Ectodermal cell (in vitro differentiated cells): ENCODE results near the gene DMBX1. TPM values are rescaled to one million over a fixed set of nuclear protein-coding genes. Genes with fewer than 3 reads are reported as not detected.

ENCODE experiments used
- H3K27ac ChIP-seq: 2 replicates; pipeline ENCODE4 v1.7.0; 2013; ENCODE audit warnings: mild to moderate bottlenecking, low read depth, low read length; ENCODE audit not compliant: insufficient read depth, poor library complexity, severe bottlenecking
- H3K27me3 ChIP-seq: 2 replicates; pipeline ENCODE4 v1.7.0; 2013; ENCODE audit warnings: mild to moderate bottlenecking, low read length; ENCODE audit not compliant: insufficient read depth, control insufficient read depth, poor library complexity, severe bottlenecking
- H3K36me3 ChIP-seq: one replicate; pipeline ENCODE4 v1.7.0; 2013; ENCODE audit warnings: low read length; ENCODE audit not compliant: control insufficient read depth, insufficient read depth
- H3K4me1 ChIP-seq: one replicate; pipeline ENCODE4 v1.7.0; 2013; ENCODE audit warnings: low read length; ENCODE audit not compliant: control insufficient read depth, insufficient read depth
- H3K4me3 ChIP-seq: 2 replicates; pipeline ENCODE4 v1.7.0; 2013; ENCODE audit warnings: low read depth, low read length, control low read depth; ENCODE audit not compliant: insufficient read depth
- H3K9me3 ChIP-seq: 2 replicates; pipeline ENCODE4 v1.7.0; 2013; ENCODE audit warnings: mild to moderate bottlenecking, low read length, moderate library complexity; ENCODE audit not compliant: control insufficient read depth
- WGBS, 2 experiments: methylation state at CpG; one replicate each; pipeline ENCODE4 v1.1.7; 2013; ENCODE audit warnings: missing lambda C conversion rate in 2 of 2; 5-methylcytosine and 5-hydroxymethylcytosine counted together
- polyA plus RNA-seq, 4 experiments: library from polyadenylated mRNA; stranded (reverse); fragments of 50-300 nt; gene quantifications; one replicate each; pipeline ENCODE4 v1.2.3, GENCODE V29; 2013

Gene DMBX1
- 19.6 TPM for polyA plus RNA-seq (2013, experiment 1 of 4)
- 30.9 TPM for polyA plus RNA-seq (2013, experiment 2 of 4)
- 23.8 TPM for polyA plus RNA-seq (2013, experiment 3 of 4)
- 21.4 TPM for polyA plus RNA-seq (2013, experiment 4 of 4)

DNA sequence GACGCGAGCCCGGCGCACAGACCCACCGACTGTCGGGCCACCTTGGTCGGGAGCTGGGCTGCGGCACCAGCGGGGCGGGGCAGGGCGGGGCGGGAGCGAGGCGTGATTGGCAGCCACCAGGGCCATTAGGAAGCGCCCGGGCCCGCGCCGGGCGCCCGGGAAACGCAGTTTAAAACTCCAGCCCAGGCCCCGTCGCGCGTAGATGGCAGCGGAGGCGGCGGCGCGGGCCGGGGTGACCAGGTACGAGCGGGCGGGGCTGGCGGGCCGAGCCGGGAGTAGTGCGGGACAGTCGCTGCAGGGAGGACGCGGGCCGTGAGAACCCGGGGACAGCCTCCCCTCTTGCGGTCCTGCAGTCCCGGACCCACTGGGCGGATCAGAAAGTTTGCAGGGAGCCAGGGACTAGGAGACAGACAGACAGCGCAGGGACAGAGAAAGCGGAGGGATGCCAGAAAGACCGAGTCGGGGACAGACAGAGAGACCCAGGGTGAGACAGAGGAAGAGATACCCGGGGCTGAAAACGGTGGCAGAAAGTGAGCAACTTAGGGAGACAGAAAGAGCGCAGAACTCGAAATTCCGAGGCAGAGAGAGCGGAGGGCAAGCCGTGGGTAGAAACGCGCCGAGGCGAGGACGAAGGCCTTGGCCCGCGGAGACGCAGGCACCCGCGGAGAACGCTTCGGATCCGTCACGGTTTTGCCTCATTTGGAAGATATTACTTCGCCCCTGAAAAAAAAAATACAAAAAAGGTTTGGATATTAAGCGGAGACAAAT, at the start of gene DMBX1:
Gene DMBX1 (plus strand): TSS at position 199 of the 768 bp plus-strand sequence. CDS start 17,175 bp downstream, outside the sequence.
- H3K27ac ChIP-seq: no peak within 1 kb of the TSS
- no peaks in the 10 kb centered on the region for H3K36me3 ChIP-seq
- H3K4me3 ChIP-seq: peak within 1 kb of the TSS; percentile 65
- peaks cover 100% of the 10 kb centered on the region for H3K27me3 ChIP-seq
- peaks cover 66% of the 10 kb centered on the region for H3K4me1 ChIP-seq
- no peaks in the 10 kb centered on the region for H3K9me3 ChIP-seq
- 0 to 1% methylated on average over 74 of the region's 74 CpGs for WGBS, 2 experiments

DNA sequence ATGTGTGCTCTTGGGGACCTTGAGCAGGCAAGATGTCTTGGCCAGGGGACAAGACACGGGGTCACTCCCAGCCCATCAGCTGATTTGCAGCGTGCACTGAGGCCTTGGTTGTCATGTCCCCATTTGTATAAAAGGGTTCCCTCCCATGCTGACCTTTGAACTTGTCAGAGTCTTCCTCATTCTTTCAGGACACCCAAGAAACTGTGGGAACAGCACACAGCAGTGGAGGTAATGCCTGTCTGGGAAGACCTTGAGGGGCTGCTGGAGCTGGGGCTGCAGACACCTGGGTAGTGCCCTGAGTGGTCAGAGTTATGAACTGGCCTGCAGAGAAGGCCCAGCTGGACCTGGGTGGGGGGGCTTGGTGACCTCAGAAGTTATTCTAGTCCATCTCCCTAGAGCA, 49.2 kb upstream of the DMBX1 start:
- H3K9me3 ChIP-seq: no peaks in the 10 kb centered on the region
- H3K36me3 ChIP-seq: no peaks in the 10 kb centered on the region
- H3K4me1 ChIP-seq: no peaks in the 10 kb centered on the region
- peaks cover 24% of the 10 kb centered on the region for H3K27me3 ChIP-seq
- no peak overlapping the region for H3K4me3 ChIP-seq
- WGBS, 2 experiments: 93 to 95% methylated on average over 2 of the region's 2 CpGs
- no peak overlapping the region for H3K27ac ChIP-seq

DNA sequence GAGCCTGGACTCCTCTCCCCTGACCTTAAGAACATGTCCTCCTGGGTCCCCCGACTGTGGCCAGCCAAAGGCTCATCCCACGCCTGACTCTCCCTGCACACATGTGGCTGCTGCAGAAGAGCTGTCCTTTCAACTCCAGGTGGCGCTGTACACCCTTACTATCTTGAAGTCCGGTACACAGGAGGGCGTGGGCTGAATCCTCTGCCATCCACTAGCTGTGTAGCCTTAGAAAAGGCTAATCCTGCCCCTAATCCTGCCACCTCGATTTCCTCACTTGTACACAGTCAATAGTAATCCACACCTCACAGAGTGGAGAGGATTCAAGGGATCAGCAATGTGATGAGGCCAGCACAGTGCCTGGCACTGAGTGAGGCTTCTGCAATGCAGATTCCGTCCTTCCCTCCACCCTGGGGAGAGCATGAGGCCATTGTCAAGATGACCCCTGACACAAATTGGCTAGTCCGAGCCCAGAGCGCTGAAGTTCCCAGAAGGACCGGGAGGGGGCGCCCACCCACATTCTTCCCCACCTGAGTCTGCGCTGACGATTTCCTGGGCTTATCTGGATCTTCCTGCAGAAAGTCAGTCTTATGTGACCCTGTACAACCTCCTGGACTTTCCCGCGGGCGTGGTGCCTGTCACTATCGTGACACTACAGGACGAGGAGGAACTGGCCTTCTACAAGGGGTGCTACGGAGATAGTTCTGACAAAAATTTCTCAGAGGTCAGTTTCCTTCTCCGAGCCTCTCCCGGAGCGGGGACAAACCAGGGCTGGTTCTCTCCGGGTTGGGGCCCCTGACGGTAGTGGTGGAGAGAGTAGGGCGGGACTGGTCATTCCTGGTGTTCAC, 47.1 kb upstream of the DMBX1 start:
- Histone ChIP-seq H3K36me3 (no peaks in the 10 kb centered on the region), H3K4me3 (peak overlapping the region; percentile 32), H3K9me3 (no peaks in the 10 kb centered on the region), H3K4me1 (peaks cover 4% of the 10 kb centered on the region), H3K27me3 (peaks cover 44% of the 10 kb centered on the region), H3K27ac (peak overlapping the region; percentile 57)
- WGBS, 2 experiments: 7 to 8% methylated on average over 25 of the region's 25 CpGs

DNA sequence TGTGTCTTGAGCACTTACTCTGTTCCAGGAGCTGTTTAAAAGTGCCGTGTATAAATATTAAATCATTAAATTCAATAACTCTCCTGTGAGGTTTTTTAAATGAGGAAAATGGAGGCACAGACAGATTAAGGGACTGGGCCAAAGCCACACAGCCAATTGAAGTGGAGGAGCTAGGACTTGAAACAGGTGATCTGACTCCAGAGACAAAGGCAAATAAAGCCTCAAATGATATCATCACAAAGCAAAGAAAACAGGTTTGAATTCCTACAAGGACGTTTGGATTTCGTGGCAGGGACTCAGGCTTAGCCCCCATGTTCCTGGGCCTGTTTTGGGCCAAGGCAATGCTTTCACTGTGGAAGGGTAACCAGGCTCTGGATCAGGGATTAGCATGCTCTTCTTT, 45.2 kb upstream of the DMBX1 start:
- H3K27me3 ChIP-seq: peaks cover 63% of the 10 kb centered on the region
- H3K36me3 ChIP-seq: no peaks in the 10 kb centered on the region
- WGBS, 2 experiments: 84 to 89% methylated on average over 2 of the region's 3 CpGs
- H3K4me1 ChIP-seq: peaks cover 13% of the 10 kb centered on the region
- H3K4me3 ChIP-seq: no peak overlapping the region
- no peaks in the 10 kb centered on the region for H3K9me3 ChIP-seq
- no peak overlapping the region for H3K27ac ChIP-seq

GRCh38 chr1:46445773-46446256, 43.8 kb upstream of the DMBX1 start:
- Histone ChIP-seq H3K9me3 (no peaks in the 10 kb centered on the region), H3K4me3 (no peak overlapping the region), H3K4me1 (peaks cover 14% of the 10 kb centered on the region), H3K36me3 (no peaks in the 10 kb centered on the region), H3K27me3 (peaks cover 77% of the 10 kb centered on the region), H3K27ac (no peak overlapping the region)
- 70 to 73% methylated on average over 3 of the region's 3 CpGs for WGBS, 2 experiments

GRCh38 chr1:46446646-46447498, 42.8 kb upstream of the DMBX1 start:
- H3K36me3 ChIP-seq: no peaks in the 10 kb centered on the region
- H3K4me1 ChIP-seq: peaks cover 17% of the 10 kb centered on the region
- H3K27ac ChIP-seq: no peak overlapping the region
- H3K27me3 ChIP-seq: peaks cover 87% of the 10 kb centered on the region
- 27 to 29% methylated on average over 15 of the region's 15 CpGs for WGBS, 2 experiments
- no peaks in the 10 kb centered on the region for H3K9me3 ChIP-seq
- H3K4me3 ChIP-seq: no peak overlapping the region

- WGBS, 2 experiments: 7 to 10% methylated on average over 14 of the region's 14 CpGs
- Histone ChIP-seq H3K36me3 (no peaks in the 10 kb centered on the region), H3K4me3 (peak overlapping the region; percentile 27), H3K9me3 (no peaks in the 10 kb centered on the region), H3K27ac (no peak overlapping the region), H3K4me1 (peaks cover 17% of the 10 kb centered on the region), H3K27me3 (peaks cover 95% of the 10 kb centered on the region)
Observed at GRCh38 chr1:46447499-46448108, 42.0 kb upstream of the DMBX1 start.

GRCh38 chr1:46448109-46448911, 41.3 kb upstream of the DMBX1 start:
- Histone ChIP-seq H3K4me3 (peak overlapping the region; percentile 27), H3K36me3 (no peaks in the 10 kb centered on the region), H3K9me3 (no peaks in the 10 kb centered on the region), H3K27me3 (peaks cover 96% of the 10 kb centered on the region), H3K4me1 (peaks cover 21% of the 10 kb centered on the region), H3K27ac (no peak overlapping the region)
- WGBS, 2 experiments: 1 to 2% methylated on average over 76 of the region's 76 CpGs
